Hippocampal formation (tissue), 2 donors: ENCODE results near the gene PTPN4.
"Not testable (repeated sequence)": the region's sequence is repeated elsewhere in the genome, so short reads cannot be mapped to it uniquely, and the experiment has no call there.

Experiments used
- DNase-seq, 2 donors: peaks; one replicate each; lab custom pipeline; 2025; lab: John Stamatoyannopoulos, UW

Gene PTPN4

DNA sequence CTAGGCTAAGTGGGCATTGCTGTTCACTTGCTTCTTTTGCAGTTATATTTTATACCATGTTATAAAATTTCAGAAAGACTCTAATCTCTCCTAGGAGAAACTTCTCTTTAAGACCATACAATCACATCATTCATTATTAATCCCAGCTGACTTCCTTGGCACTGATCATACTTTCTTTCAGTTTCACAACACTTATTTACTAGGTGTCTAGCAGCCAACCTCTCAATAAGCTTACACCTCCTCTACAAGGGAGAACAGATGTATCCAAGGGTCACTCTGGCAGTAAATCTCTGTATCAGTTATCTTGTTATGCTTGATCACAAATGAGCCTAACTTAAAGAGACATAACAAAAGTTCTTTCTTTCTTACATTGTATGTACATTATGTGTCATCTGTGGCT, 183.3 kb downstream of the PTPN4 start:
- DNase-seq, result no peak

DNA sequence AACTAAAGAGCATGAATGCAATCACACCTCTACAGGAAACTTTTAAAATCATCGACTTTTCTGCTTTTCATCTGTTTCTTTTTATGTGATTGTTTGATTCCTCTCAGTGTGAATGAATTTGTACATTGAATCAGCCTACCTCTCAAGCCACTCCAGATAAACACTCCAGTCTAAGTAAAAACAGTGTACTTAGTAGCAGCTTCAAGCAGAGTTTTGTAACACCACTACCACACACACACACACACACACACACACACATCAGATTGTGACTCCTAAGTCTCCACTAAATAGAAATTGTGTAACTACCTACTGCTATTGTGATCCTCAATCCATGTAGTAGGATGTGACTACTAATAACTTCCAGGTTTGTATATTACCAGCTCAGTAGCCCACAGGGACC, 187.8 kb downstream of the PTPN4 start:
- no peak for DNase-seq

DNA sequence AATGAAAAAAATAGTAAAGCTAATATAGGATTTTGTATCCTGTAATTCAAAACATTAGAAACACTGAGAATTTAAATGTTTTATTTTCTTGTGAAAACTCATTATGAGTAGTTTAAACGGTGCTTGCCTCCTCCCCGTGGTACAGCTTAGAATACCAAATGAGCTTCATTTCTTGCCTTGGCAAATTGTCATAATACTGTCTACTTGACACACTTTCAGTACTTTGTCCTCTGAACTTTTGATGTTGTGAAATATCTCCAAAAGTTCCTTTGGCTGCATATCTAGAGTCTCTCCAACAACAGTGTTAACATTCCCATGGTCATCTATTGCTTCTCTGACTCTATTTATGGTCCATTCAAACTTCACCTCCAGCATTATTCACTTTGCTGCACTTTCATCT, 191.2 kb downstream of the PTPN4 start:
- DNase-seq, result no peak

DNA sequence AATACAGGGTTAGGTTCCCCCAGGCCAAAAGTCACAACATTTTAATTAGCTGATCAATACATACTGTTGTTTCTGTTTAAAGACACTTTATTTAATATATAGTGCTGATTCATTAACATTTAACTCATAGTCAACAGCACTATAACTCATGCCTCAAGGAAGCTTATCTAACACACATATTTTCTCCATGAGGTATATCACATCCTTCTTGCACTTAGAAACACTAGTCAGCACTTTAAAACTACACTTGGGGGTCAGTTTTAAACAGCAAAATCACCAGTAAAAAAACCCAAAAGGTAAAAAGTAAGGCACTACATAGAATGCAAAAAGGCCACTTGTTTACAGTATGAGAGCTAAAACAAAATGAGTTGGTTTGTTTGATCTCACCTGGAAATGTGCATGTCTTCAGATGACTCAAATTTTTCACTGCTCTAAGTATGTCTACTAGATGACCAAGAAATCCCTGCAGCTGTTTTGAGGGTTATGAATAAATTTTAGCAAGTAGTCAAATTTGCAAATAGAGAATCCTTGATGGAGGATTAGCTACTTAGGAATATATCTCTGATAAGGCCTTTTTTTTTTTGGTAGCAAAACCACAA, 199.0 kb downstream of the PTPN4 start:
- no peak for DNase-seq

DNA sequence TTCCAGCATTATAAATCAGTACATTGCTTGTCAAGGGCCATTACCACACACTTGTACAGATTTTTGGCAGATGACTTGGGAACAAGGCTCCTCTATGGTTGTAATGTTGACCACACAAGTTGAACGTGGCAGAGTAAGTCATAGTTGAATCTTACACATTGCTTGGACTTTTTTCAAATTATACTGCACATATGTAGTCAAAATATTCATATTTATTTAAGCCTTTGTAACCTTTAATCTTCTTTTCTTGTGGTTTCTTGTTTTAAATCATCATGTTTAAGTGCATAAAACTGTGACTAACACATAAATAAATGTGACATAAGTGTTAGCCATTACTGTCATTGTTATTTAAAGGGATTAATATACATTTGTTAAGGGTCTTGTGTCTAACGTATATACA, 201.1 kb downstream of the PTPN4 start:
- DNase-seq, result no peak

DNA sequence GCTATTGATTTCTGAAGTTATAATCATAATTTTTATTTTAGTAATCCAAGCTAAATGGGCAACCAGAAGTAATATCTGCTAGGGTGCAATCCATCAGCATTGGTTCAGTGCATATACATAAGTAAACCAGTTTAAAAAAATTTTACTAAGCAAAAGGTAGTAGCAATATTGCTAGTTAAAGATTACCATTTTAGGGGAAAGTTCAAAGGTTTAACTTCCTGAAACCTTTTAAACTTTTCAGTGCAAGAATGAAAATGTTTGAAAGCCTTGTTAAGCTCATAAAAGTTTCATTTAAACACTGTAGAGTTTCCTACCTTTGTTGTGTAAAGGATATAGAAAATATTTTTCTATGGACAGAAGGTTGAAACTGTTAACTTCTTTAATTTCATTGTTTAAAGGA, 222.2 kb downstream of the PTPN4 start:
- no peak for DNase-seq

DNA sequence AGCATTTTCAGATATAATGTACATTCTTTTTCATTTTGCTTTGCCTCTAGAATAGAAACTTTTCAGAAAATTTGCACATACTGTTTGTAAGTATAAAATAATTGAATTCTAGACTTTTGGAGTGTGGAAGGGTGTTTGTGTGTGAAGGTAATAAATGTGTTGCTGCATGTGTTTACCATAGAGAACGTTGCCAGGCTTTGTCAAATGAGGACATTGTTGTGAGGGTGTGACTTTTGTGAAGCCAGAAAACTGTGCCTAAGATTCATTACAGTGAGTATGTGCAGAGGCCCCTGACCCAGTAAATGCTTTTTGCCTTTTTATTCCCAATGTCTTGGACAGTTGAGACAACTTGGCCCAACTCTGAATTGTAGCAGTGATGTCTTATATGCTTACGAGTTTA, 222.8 kb downstream of the PTPN4 start:
- no peak for DNase-seq

DNA sequence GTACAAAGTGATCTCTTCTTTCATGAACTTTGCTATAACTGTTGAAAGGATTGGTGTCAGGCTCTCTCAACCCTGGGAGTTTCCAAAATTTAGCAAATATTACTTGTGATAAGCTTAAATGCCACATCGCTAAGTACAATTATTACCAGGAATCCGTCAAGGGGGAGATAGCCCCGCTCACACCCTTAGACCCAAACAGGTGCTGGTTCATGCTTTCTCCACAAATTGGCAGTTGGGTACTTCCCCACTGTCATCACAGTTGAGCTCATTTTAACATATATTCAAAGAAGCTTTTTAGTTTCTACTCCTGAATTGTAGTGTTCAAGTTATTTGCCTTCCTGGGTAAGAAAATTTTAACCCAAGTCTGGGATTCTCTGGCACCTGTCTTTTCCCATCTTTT, 223.4 kb downstream of the PTPN4 start:
- no peak for DNase-seq

DNA sequence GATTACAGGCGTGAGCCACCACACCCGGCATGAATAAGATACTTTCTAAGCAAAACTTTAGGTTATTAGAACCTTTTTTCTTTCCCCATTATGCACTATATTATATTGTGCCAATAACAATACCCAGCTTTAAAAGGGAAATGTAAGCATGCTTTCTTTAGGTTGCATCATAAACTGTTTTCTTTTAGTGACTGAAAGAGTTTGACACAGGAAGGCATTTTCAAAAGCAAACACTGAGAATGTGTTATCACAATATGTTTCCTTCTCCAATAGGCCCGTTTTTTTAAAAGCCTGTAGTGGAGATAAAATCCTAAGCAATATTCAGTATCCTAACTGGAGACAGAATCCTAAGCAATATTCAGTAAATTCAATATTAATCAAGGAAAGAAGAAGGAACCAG, 236.4 kb downstream of the PTPN4 start:
- DNase-seq, result no peak

DNA sequence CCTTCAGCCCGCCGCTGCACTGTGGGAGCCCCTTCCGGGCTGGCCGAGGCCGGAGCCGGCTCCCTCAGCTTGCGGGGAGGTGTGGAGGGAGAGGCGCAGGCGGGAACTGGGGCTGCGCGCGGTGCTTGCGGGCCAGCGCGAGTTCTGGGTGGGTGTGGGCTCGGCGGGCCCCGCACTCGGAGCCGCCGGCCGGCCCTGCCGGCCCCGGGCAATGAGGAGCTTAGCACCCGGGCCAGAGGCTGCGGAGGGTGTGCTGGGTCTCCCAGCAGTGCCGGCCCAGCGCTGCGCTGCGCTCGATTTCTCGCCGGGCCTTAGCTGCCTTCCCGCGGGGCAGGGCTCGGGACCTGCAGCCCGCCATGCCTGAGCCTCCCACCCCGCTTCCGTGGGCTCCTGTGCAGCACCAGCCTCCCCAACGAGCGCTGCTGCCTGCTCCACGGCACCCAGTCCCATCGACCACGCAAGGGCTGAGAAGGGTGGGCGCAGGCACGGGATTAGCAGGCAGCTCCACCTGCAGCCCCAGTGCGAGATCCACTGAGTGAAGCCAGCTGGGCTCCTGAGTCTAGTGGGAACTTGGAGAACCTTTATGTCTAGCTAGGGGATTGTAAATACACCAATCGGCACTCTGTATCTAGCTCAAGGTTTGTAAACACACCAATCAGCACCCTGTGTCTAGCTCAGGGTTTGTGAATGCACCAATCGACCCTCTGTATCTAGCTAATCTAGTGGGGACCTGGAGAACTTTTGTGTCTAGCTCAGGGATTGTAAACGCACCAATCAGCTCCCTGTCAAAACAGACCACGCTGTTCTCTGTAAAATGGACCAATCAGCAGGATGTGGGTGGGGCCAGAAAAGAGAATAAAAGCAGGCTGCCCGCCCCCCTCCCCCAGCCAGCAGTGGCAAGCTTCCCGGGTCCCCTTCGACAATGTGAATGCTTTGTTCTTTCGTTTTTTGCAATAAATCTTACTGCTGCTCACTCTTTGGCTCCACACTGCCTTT, 237.5 kb downstream of the PTPN4 start:
- not testable (repeated sequence) for DNase-seq

DNA sequence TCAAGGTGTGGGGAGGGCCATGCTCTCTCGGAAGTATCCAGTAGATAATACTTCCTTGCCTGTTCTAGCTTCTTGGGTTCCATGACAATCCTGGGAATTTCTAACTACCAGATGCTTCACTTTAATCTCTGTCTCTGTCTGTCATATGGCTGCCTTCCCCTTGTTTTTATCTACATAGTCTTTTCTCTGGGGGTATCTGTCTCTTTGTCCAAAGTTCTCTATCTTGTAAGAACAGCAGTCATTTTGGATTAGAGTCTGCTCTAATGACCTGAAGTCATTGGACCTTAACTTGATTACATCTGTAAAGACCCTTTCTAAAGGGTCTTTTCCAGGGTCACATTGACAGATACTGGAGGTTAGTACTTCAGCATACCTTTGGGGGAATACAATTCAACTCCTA, 241.7 kb downstream of the PTPN4 start:
- no peak for DNase-seq

DNA sequence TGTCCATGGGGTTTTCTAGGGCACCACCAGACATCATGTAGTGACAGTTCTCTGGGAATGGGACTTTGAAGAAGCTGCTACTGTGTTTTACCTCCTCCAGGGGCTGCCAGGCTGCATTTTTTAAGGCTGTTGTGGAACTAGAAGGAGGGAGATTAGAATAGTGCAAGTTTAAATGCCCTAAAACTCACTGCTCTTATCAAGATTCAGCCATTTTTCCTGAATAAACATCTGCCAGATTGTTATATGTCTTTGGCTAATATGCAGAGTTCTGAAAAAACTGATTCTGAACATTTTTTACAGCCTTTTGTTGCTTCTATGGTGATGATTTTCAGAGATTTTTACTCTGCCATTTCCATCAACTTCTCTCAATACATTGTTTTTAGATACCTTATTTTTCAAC, 244.5 kb downstream of the PTPN4 start:
- no peak for DNase-seq

DNA sequence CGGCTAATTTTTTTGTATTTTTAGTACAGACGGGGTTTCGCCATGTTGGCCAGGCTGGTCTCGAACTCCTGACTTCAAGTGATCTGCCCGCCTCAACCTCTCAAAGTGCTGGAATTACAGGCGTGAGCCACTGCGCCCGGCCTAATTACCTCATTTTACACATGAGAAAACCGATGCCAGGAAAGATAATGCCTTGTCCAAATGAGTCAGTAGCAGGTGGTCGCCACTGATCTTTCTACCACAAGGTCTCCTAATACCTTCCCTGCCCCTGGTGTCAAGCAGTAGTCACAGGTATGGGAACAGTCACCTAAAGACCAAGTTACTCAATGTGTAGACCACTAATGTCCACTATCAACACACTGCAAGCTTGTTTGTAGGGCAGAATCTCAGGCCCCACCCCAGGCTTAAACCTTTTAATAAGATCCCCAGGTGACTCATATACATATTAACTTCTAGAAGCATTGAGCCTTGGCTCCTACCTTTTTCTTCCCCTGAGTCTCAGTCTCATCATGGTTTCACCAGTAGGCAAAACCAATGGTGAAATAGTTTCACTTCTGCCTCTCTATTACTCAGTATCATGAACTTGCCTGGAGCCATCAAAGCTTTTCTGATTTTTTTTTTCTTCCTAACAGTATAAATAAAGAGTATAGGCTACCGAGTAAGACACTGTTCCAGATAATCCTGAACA, 246.3 kb downstream of the PTPN4 start:
- no peak for DNase-seq

DNA sequence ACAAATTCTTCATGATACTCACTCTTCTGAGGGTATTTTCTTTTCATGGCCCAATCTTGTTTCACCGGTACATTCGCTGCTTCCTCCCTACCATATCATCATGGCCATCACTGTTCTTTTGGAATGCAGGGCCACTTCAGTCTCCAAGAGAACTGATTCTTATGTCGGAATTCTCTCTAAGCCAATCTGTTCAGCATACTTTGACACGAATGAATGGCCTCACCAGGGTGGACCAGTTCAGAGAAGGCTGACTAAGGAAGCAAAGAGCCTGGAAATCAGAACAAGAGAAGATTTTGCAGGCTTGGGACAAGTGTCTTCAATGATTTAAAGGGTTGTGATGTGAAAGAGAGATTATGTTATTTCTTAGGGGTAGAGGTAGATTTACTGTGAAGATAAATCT, 248.1 kb downstream of the PTPN4 start:
- no peak for DNase-seq

DNA sequence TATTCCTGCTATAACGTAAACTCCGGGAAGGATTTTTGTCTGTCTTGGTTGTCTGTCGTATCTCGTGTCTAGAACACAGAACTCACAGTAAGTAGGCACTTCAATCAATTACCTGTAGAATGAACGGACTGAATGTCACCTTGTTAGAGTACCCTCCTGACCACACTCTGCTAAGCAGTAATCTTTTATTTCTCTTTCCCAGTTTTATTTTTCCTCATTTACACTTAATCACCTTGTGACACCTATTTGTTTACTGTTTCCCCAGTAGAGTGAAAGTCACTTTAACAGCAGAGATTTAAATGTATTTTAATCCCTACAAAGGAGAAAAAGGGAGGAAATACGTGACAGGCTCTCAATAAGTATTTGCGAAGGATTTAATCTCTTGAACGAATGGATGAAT, 252.6 kb downstream of the PTPN4 start:
- DNase-seq, result no peak

DNA sequence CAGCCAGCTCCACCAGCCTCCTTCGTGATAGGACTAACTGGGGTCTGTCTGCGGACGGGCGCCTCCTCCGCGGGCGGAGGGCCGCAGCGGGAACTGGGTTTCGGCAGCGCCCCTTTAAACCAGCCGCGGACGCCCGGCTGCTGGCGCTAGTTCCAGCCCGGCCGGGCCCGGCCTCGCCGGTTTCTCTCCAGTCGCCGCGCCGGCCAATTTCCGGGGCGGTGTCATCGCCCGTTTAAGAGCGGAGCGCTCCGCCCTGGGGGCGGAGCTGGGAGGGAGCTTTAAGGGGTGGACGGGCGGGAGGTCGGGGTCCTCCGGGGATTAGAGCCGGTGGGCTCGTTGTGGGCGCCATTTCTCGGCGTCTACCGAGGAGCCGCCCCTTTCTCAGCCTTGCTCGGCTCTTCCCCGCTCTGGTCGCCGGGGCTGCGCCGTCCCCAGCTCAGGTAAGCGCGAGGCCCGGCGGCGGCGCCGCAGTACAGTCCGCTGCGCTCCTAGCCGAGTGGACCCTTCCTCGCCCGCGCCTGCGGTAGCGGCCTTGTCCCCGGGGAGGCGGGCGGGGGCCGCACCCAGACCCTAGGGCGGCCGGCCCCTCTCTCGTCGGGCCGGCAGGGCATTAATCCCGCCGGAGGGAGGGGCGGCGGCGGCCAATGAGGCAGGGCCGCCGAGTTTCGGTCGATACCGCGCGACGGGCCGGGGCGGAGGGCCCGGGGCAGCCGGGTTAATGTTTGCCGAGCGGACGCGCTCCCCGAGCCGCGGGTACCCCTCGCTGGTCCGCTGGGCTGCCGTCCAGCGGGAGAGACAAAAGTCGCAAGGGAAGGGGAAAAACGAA, 253.3 kb downstream of the PTPN4 start, which contains the start of gene EPB41L5:
Gene EPB41L5, plus strand, starts transcription at position 307 of the 826 bp plus-strand sequence. CDS start 6,008 bp downstream, outside the sequence.
- DNase-seq, result peak; percentile 84 to 87

DNA sequence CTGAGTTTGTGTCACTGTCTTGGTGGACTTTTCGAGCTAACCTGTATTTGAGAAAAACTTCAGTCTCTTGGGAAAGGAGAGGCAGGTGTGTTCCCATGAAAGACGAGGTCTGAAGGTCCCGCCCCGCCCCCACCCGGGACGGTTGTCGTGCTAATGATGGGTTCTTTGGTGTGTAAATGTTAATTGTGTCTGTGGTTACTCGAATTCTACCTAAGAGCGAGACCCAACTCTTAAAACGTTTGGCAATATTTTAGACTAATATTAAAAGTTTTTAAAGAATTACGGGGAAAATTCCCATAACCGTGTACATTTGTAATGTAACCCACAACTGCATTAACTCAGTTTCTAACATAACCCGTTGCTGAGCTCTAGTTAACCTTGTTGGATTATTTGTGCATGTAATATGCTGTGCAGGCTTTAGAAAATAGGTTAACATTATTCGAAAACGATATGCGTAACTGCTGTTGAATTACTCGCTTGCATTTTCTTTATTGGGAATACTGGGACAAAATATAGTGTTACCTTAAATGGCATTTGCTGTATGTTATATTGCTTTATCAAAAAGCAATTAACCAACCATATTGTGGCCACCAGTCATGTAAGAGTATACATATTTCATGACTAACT, 254.0 kb downstream of the PTPN4 start:
- DNase-seq, result no peak

DNA sequence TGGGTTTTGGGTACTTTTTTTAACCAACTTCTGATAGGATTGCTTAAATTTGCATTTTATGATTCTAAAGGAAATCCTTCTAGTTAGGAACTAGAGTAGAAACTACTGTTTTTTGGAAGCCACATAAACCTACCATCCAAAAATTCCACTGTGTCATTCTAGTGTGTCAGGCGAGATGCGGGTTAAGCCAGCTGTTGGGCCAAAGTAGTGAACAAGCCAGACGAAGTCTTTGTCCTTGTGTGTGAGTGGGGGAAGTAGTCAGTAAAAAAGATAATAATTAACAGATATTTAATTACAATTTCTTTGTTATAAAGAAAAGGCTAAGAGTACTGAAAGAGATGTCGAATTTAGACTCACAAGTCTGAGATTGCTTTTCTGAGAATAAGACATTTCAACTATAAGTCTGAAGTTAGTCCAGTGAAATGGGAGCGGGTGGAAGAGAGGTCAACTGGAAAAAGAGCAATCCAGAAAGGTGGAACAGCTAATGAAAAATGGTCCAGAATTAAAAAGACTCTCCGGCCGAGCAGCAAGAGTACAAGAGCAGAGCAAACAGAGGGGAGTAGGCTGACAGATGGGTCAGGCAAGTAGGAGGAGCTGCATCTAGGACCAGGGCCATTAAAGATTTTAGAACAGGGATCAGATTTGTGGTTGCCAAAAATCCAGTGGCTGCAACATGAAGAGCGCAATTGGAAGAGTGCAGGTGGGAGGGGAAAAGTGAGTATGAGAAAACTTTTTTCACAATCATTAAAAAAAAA, 254.7 kb downstream of the PTPN4 start:
- no peak for DNase-seq

DNA sequence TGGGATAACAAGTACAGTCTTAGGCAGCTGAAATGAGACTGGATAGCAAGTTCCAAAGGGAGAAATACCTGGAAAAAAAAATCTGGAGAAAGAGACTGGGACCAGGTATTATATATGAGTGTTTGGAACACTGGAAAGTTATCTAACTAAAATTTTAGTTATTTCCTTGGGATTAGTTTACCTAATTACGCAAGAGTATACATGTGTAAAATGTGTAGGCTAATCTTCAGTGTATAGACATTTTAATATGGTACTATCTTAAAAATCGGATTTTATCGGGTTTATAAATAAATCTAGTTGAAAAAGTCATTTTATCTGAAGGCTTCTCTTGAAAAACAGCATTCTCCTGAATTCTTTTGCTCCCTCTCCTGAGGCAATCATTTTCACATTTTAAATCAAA, 257.1 kb downstream of the PTPN4 start:
- DNase-seq, result no peak

DNA sequence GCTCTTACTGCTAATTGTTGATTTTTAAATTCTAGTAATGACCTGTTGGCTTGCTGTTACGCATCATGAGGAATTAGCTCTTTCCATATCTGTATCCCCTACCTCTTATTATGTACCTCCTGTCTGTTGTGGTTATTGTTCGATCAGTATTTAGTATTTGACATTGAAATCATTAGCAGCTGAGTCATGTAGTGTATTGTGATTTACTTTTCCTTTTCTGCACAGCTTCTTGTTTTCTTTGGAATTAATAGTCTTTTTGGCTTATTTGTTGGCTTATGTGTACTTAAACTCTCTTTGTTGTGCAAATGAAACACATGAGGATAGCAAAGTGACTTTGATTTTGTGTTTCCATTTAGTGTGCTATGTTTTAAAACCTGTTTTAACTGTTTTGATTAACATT, 257.5 kb downstream of the PTPN4 start:
- no peak for DNase-seq

DNA sequence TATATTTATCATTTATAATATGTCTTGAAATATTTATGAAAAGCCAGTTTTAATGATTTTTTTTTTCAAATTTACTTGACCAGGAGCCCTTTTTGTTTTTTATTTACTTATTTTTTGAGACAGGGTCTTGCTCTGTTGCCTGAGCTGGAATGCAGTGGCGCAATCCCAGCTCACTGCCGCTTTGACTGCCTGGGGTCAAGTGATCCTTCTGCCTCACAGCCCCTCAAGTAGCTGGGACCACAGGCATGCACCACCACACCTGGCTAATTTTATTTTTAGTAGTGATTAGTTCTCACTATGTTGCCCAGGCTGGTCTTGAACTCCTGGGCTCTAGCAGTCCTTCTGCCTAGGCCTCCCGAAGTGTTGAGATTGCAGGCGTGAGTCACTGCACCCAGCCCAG, 258.8 kb downstream of the PTPN4 start:
- DNase-seq, result no peak
